ENCODE results near the gene CD46. TPM values are rescaled to one million over a fixed set of nuclear protein-coding genes. Genes with fewer than 3 reads are reported as not detected.

Gene CD46
- total RNA-seq, 5 donors from 2014 or later (not counting 1 experiment from before 2014, with no cell fraction given): 123 to 152 (median 145) TPM

- Mint-ChIP-seq H3K9me3 (no peaks in the 10 kb centered on the region), H3K4me1 (peaks cover 94 to 100% (median 97%) of the 10 kb centered on the region in 3 donors), H3K4me3 (peak overlapping the region; percentile 92 to 96 (median 93)), H3K27ac (peak overlapping the region; percentile 98 to 99), H3K36me3 (peaks cover 13% of the 10 kb centered on the region), H3K27me3 (peaks cover 2 to 4% of the 10 kb centered on the region in 2 donors)
- no peaks in the 10 kb centered on the region for H3K36me3 ChIP-seq (ENCODE audit: control insufficient read depth in 2 of 2, extremely low read depth in 1 of 2, insufficient read depth in 1 of 2, low read length in 1 of 2)
- ChIA-PET POLR2A (interaction anchor here in 1 of 2 donors (0.5 to 1.0 kb wide), 5 partner anchors 14 to 58 kb away, joined by 3 to 11 read pairs (median 4); no protein-coding TSS in a partner anchor), CTCF (interaction anchor here (0.5 to 3.1 kb wide), 26 partner anchors 15 to 146 kb away, joined by 3 to 28 read pairs (median 4); no protein-coding TSS in a partner anchor)
- H3K27ac ChIP-seq (ENCODE audit: low read length): peak overlapping the region; percentile 91
- H3K4me3 ChIP-seq (ENCODE audit: control insufficient read depth in 1 of 2, extremely low read depth in 1 of 2, low read length in 1 of 2): peak overlapping the region; percentile 34 to 44
- DNase-seq (no peak), ATAC-seq (replicated peaks in 1 of 4) (no peak)
- peaks cover 20 to 69% of the 10 kb centered on the region in 2 experiments for H3K4me1 ChIP-seq (ENCODE audit: control insufficient read depth in 1 of 2, extremely low read depth in 1 of 2, insufficient read depth in 2 of 2, low read length in 2 of 2)
- H3K9me3 ChIP-seq: no peaks in the 10 kb centered on the region
- 96% methylated on average over 9 of the region's 18 CpGs for WGBS (ENCODE audit: insufficient coverage)
- no peaks in the 10 kb centered on the region for H3K27me3 ChIP-seq (replicated peaks in 1 of 2; ENCODE audit: control insufficient read depth in 2 of 2, extremely low read depth in 1 of 2, insufficient read depth in 2 of 2, low read length in 1 of 2)
These were observed 75.0 kb downstream of the CD46 start for GRCh38 chr1:207826557-207827487.

- POLR2A ChIA-PET: interaction anchor here in 1 of 2 donors (0.7 to 1.0 kb wide), 3 partner anchors 14 to 57 kb away, joined by 4 to 11 read pairs (median 5); no protein-coding TSS in a partner anchor
- peak overlapping the region; percentile 98 to 99 for H3K27ac Mint-ChIP-seq
- H3K4me1 Mint-ChIP-seq: peaks cover 94 to 100% (median 97%) of the 10 kb centered on the region in 3 donors
- no peak for DNase-seq
- 80% methylated on average over 1 of the region's 2 CpGs for WGBS (ENCODE audit: insufficient coverage)
- Histone ChIP-seq H3K36me3 (ENCODE audit: control insufficient read depth in 2 of 2, extremely low read depth in 1 of 2, insufficient read depth in 1 of 2, low read length in 1 of 2) (no peaks in the 10 kb centered on the region), H3K9me3 (no peaks in the 10 kb centered on the region), H3K27ac (ENCODE audit: low read length) (peak overlapping the region; percentile 91), H3K4me1 (ENCODE audit: control insufficient read depth in 1 of 2, extremely low read depth in 1 of 2, insufficient read depth in 2 of 2, low read length in 2 of 2) (peaks cover 26 to 69% of the 10 kb centered on the region in 2 experiments), H3K27me3 (replicated peaks in 1 of 2; ENCODE audit: control insufficient read depth in 2 of 2, extremely low read depth in 1 of 2, insufficient read depth in 2 of 2, low read length in 1 of 2) (no peaks in the 10 kb centered on the region), H3K4me3 (ENCODE audit: control insufficient read depth in 1 of 2, extremely low read depth in 1 of 2, low read length in 1 of 2) (no peak overlapping the region)
- H3K27me3 Mint-ChIP-seq: peaks cover 2 to 4% of the 10 kb centered on the region in 2 donors
- CTCF ChIA-PET: interaction anchor here (0.5 to 3.1 kb wide), 22 partner anchors 15 to 145 kb away, joined by 3 to 28 read pairs (median 4); no protein-coding TSS in a partner anchor
- ATAC-seq (replicated peaks in 1 of 4): no peak
- peaks cover 9% of the 10 kb centered on the region for H3K36me3 Mint-ChIP-seq
- no peaks in the 10 kb centered on the region for H3K9me3 Mint-ChIP-seq
- peak overlapping the region in 1 of 3 donors; percentile 92 for H3K4me3 Mint-ChIP-seq
These were observed 75.6 kb downstream of the CD46 start for GRCh38 chr1:207827488-207827830.

- Histone ChIP-seq H3K27me3 (replicated peaks in 1 of 2; ENCODE audit: control insufficient read depth in 2 of 2, extremely low read depth in 1 of 2, insufficient read depth in 2 of 2, low read length in 1 of 2) (no peaks in the 10 kb centered on the region), H3K27ac (ENCODE audit: low read length) (peak overlapping the region; percentile 18), H3K4me1 (ENCODE audit: control insufficient read depth in 1 of 2, extremely low read depth in 1 of 2, insufficient read depth in 2 of 2, low read length in 2 of 2) (peaks cover 28 to 69% of the 10 kb centered on the region in 2 experiments), H3K4me3 (ENCODE audit: control insufficient read depth in 1 of 2, extremely low read depth in 1 of 2, low read length in 1 of 2) (no peak overlapping the region), H3K9me3 (no peaks in the 10 kb centered on the region), H3K36me3 (ENCODE audit: control insufficient read depth in 2 of 2, extremely low read depth in 1 of 2, insufficient read depth in 1 of 2, low read length in 1 of 2) (no peaks in the 10 kb centered on the region)
- CTCF ChIA-PET: interaction anchor here (0.9 to 3.1 kb wide), 10 partner anchors 34 to 141 kb away, joined by 3 to 28 read pairs (median 9); no protein-coding TSS in a partner anchor
- POLR2A ChIA-PET: no interaction called here
- H3K36me3 Mint-ChIP-seq: peaks cover 4% of the 10 kb centered on the region
- peaks cover 94 to 100% (median 97%) of the 10 kb centered on the region in 3 donors for H3K4me1 Mint-ChIP-seq
- H3K27ac Mint-ChIP-seq: peak overlapping the region; percentile 98 to 99
- no peaks in the 10 kb centered on the region for H3K9me3 Mint-ChIP-seq
- ATAC-seq (replicated peaks in 1 of 4) (no peak), DNase-seq (no peak)
- WGBS (ENCODE audit: insufficient coverage): 94% methylated on average over 2 of the region's 5 CpGs
- H3K4me3 Mint-ChIP-seq: no peak overlapping the region
- peaks cover 2 to 4% of the 10 kb centered on the region in 2 donors for H3K27me3 Mint-ChIP-seq
These were observed 76.2 kb downstream of the CD46 start for GRCh38 chr1:207828046-207828445.

GRCh38 chr1:207828485-207829158, 76.8 kb downstream of the CD46 start:
- H3K27ac ChIP-seq (ENCODE audit: low read length): peak overlapping the region; percentile 18
- H3K36me3 ChIP-seq (ENCODE audit: control insufficient read depth in 2 of 2, extremely low read depth in 1 of 2, insufficient read depth in 1 of 2, low read length in 1 of 2): no peaks in the 10 kb centered on the region
- H3K4me1 ChIP-seq (ENCODE audit: control insufficient read depth in 1 of 2, extremely low read depth in 1 of 2, insufficient read depth in 2 of 2, low read length in 2 of 2): peaks cover 28 to 70% of the 10 kb centered on the region in 2 experiments
- Mint-ChIP-seq H3K27me3 (peaks cover 2 to 4% of the 10 kb centered on the region in 2 donors), H3K9me3 (no peaks in the 10 kb centered on the region), H3K27ac (peak overlapping the region; percentile 98 to 99), H3K4me3 (no peak overlapping the region), H3K36me3 (peaks cover 4% of the 10 kb centered on the region), H3K4me1 (peaks cover 96 to 100% (median 99%) of the 10 kb centered on the region in 3 donors)
- H3K27me3 ChIP-seq (replicated peaks in 1 of 2; ENCODE audit: control insufficient read depth in 2 of 2, extremely low read depth in 1 of 2, insufficient read depth in 2 of 2, low read length in 1 of 2): no peaks in the 10 kb centered on the region
- DNase-seq (peak in 34 of 35 experiments; percentile 34 to 80 (median 58)), ATAC-seq (replicated peaks in 1 of 4) (peak; percentile 13 to 35 (median 18))
- no peaks in the 10 kb centered on the region for H3K9me3 ChIP-seq
- POLR2A ChIA-PET: interaction anchor here (0.6 to 1.1 kb wide), 4 partner anchors 13 to 41 kb away, joined by 4 to 6 read pairs (median 5); no protein-coding TSS in a partner anchor
- no peak overlapping the region for H3K4me3 ChIP-seq (ENCODE audit: control insufficient read depth in 1 of 2, extremely low read depth in 1 of 2, low read length in 1 of 2)
- CTCF ChIA-PET: interaction anchor here (0.5 to 3.7 kb wide), 16 partner anchors 10 to 134 kb away, joined by 3 to 48 read pairs (median 10); no protein-coding TSS in a partner anchor
- WGBS (ENCODE audit: insufficient coverage): 75% methylated on average over 2 of the region's 2 CpGs

GRCh38 chr1:207829576-207829975, 77.7 kb downstream of the CD46 start:
- no peaks in the 10 kb centered on the region for H3K27me3 Mint-ChIP-seq
- POLR2A ChIA-PET: interaction anchor here (0.9 to 1.1 kb wide), 3 partner anchors 12 to 40 kb away, joined by 3 to 6 read pairs (median 5); no protein-coding TSS in a partner anchor
- CTCF ChIA-PET: interaction anchor here (0.9 to 3.7 kb wide), 16 partner anchors 9 to 135 kb away, joined by 3 to 48 read pairs (median 10); no protein-coding TSS in a partner anchor
- H3K4me3 Mint-ChIP-seq: no peak overlapping the region
- DNase-seq: no peak
- no peaks in the 10 kb centered on the region for H3K9me3 Mint-ChIP-seq
- Histone ChIP-seq H3K27ac (ENCODE audit: low read length) (no peak overlapping the region), H3K36me3 (ENCODE audit: control insufficient read depth in 2 of 2, extremely low read depth in 1 of 2, insufficient read depth in 1 of 2, low read length in 1 of 2) (no peaks in the 10 kb centered on the region), H3K4me3 (ENCODE audit: control insufficient read depth in 1 of 2, extremely low read depth in 1 of 2, low read length in 1 of 2) (no peak overlapping the region), H3K27me3 (replicated peaks in 1 of 2; ENCODE audit: control insufficient read depth in 2 of 2, extremely low read depth in 1 of 2, insufficient read depth in 2 of 2, low read length in 1 of 2) (no peaks in the 10 kb centered on the region), H3K4me1 (ENCODE audit: control insufficient read depth in 1 of 2, extremely low read depth in 1 of 2, insufficient read depth in 2 of 2, low read length in 2 of 2) (peaks cover 28 to 67% of the 10 kb centered on the region in 2 experiments), H3K9me3 (no peaks in the 10 kb centered on the region)
- no peak for ATAC-seq (replicated peaks in 1 of 4)
- peak overlapping the region; percentile 98 to 99 for H3K27ac Mint-ChIP-seq
- H3K36me3 Mint-ChIP-seq: no peaks in the 10 kb centered on the region
- H3K4me1 Mint-ChIP-seq: peaks cover 97 to 100% (median 99%) of the 10 kb centered on the region in 3 donors

Measured in T-cell (primary cell).